Measurements from ENCODE around the gene ST8SIA2. TPM values are rescaled to one million over a fixed set of nuclear protein-coding genes. Genes with fewer than 3 reads are reported as not detected.

The ST8SIA2 gene
- total RNA-seq, 1 donor from 2014 or later = not detected

DNA sequence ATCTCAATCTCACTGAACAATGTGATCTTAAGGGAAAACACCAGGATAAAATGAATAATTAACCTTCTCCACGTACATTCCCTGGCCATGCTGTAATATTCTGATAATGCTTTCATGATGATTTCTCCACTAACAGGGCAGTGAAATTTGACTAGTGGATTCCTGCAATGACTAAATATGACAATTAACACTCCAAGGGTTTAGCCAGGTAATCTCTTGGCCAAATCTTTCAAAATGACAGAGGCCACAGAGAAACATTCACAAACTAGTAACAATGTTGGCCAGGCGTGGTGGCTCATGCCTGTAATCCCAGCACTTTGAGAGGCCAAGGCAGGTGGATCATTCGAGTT is 31.7 kb upstream of the ST8SIA2 start:
- H3K27me3 ChIP-seq (ENCODE audit: control insufficient read depth, insufficient read depth, low read length) = no peaks in the 10 kb centered on the region
- TF ChIP-seq, protein P1, sequence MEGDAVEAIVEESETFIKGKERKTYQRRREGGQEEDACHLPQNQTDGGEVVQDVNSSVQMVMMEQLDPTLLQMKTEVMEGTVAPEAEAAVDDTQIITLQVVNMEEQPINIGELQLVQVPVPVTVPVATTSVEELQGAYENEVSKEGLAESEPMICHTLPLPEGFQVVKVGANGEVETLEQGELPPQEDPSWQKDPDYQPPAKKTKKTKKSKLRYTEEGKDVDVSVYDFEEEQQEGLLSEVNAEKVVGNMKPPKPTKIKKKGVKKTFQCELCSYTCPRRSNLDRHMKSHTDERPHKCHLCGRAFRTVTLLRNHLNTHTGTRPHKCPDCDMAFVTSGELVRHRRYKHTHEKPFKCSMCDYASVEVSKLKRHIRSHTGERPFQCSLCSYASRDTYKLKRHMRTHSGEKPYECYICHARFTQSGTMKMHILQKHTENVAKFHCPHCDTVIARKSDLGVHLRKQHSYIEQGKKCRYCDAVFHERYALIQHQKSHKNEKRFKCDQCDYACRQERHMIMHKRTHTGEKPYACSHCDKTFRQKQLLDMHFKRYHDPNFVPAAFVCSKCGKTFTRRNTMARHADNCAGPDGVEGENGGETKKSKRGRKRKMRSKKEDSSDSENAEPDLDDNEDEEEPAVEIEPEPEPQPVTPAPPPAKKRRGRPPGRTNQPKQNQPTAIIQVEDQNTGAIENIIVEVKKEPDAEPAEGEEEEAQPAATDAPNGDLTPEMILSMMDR (IDR thresholded peaks at IDR 0.05; ENCODE audit: insufficient read depth, low read length, severe bottlenecking) = no peak
- FAIRE-seq (no peak), DNase-seq (ENCODE audit: low read depth) (no peak)
- H3K4me3 ChIP-seq (ENCODE audit: low read depth, low read length) = no peak overlapping the region
- no peaks in the 10 kb centered on the region for H3K36me3 ChIP-seq (ENCODE audit: control insufficient read depth, insufficient read depth, low read length)

DNA sequence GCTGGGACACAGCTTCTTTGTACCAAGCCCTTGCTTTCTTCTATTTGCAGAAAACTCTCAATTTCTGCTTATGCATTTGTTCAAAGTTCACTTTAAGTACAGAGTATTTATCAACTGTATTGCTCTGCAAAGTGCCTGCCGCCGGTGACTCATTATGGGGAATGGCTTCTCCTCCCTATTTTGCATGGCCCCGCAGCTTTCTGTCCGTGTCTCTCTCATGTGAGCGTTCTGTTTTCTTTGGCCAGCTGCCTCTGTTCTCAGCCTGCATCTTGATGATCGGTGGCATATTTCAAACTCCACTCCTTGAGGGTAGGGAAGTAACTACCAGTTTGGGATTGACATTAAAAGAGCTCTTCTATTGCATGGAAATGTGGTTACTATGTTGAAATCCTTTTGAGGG is 28.6 kb upstream of the ST8SIA2 start:
- H3K4me3 ChIP-seq (ENCODE audit: low read depth, low read length) = no peak overlapping the region
- DNase-seq (ENCODE audit: low read depth) (peak; percentile 13), FAIRE-seq (no peak)
- no peaks in the 10 kb centered on the region for H3K27me3 ChIP-seq (ENCODE audit: control insufficient read depth, insufficient read depth, low read length)
- no peaks in the 10 kb centered on the region for H3K36me3 ChIP-seq (ENCODE audit: control insufficient read depth, insufficient read depth, low read length)
- TF ChIP-seq, protein P1 (IDR thresholded peaks at IDR 0.05; ENCODE audit: insufficient read depth, low read length, severe bottlenecking) = no peak

DNA sequence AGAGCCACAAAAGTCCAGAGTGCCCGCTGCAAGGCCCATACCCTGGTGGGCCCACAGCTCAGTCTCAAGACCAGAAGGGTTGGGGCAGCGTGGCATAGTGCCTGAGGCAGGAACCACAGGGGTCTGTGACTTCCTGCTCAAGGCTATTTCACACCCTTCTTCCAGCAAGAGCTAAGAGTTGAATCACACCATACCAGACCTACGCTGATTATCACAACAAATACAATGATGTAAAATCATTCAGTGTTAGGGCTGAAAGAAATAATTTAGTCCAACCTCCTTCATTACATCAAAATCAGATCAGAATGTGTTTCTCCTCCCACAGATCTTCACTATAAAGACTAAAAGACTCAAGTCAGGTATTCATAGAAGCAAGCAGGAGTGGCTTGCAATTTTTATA is 27.8 kb upstream of the ST8SIA2 start:
- Histone ChIP-seq H3K4me3 (ENCODE audit: low read depth, low read length) (no peak overlapping the region), H3K36me3 (ENCODE audit: control insufficient read depth, insufficient read depth, low read length) (no peaks in the 10 kb centered on the region), H3K27me3 (ENCODE audit: control insufficient read depth, insufficient read depth, low read length) (no peaks in the 10 kb centered on the region)
- no peak for DNase-seq (ENCODE audit: low read depth)
- no peak for FAIRE-seq
- TF ChIP-seq, protein P1 (IDR thresholded peaks at IDR 0.05; ENCODE audit: insufficient read depth, low read length, severe bottlenecking) = no peak

DNA sequence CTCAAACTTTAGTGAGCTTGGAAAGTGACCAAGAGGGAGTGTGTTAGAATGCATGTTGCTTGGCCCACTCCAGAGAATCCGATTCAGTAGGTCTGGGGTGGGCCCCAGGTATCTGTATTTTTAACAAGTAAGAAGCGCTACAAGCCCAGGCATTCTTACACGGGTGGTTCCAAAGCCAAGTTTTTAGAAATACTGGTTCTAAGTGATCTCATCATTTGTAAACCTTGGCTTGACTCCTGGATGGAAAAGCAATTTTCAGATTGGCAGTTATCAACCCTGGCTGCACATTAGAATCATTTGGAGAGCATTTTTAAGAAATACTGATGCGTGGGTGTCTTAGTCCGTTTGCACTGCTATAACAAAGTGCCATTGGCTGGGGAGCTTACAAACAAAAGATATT is 27.3 kb upstream of the ST8SIA2 start:
- H3K27me3 ChIP-seq (ENCODE audit: control insufficient read depth, insufficient read depth, low read length) = no peaks in the 10 kb centered on the region
- no peak overlapping the region for H3K4me3 ChIP-seq (ENCODE audit: low read depth, low read length)
- DNase-seq (ENCODE audit: low read depth) (no peak), FAIRE-seq (no peak)
- TF ChIP-seq, protein P1 (IDR thresholded peaks at IDR 0.05; ENCODE audit: insufficient read depth, low read length, severe bottlenecking) = no peak
- no peaks in the 10 kb centered on the region for H3K36me3 ChIP-seq (ENCODE audit: control insufficient read depth, insufficient read depth, low read length)

DNA sequence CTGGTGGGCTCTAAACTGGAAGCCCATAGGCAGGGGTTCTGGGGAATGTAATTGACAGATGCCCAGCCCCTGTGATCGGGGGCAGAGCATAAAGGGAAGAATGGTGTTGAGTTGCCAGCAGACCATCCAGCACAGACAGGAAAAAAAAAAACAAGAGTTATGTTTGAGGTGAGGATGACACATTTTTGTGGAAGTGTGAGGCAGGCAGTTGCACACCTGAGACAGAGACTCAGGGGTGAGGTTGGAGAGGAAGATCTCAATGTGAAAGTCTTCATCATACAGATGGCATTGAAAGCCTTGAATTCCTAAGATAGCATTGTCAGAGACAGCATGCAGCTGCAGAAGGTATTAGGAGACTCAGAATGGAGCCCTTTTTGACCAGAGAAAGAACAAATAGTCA is 18.6 kb upstream of the ST8SIA2 start:
- no peaks in the 10 kb centered on the region for H3K27me3 ChIP-seq (ENCODE audit: control insufficient read depth, insufficient read depth, low read length)
- TF ChIP-seq, protein P1 (IDR thresholded peaks at IDR 0.05; ENCODE audit: insufficient read depth, low read length, severe bottlenecking) = no peak
- DNase-seq (ENCODE audit: low read depth) (no peak), FAIRE-seq (no peak)
- no peaks in the 10 kb centered on the region for H3K36me3 ChIP-seq (ENCODE audit: control insufficient read depth, insufficient read depth, low read length)
- no peak overlapping the region for H3K4me3 ChIP-seq (ENCODE audit: low read depth, low read length)

GRCh38 chr15:92376109-92376508 is 17.6 kb upstream of the ST8SIA2 start:
- H3K27me3 ChIP-seq (ENCODE audit: control insufficient read depth, insufficient read depth, low read length) = no peaks in the 10 kb centered on the region
- DNase-seq (ENCODE audit: low read depth) (no peak), FAIRE-seq (no peak)
- TF ChIP-seq, protein P1 (IDR thresholded peaks at IDR 0.05; ENCODE audit: insufficient read depth, low read length, severe bottlenecking) = no peak
- no peaks in the 10 kb centered on the region for H3K36me3 ChIP-seq (ENCODE audit: control insufficient read depth, insufficient read depth, low read length)
- H3K4me3 ChIP-seq (ENCODE audit: low read depth, low read length) = no peak overlapping the region

Data from bronchial epithelial cell (primary cell).